ENCODE measurements around the gene SGCA.

- TF ChIP-seq EZH2 (IDR thresholded peaks at IDR 0.05; ENCODE audit: borderline replicate concordance, insufficient read depth, low read length, poor library complexity, severe bottlenecking) (no peak), SMC3 (conservative IDR thresholded peaks at IDR 0.05; ENCODE audit: poor library complexity) (no peak), CTCF (IDR thresholded peaks at IDR 0.05; ENCODE audit: poor library complexity, severe bottlenecking) (no peak)
These were observed 20.1 kb upstream of the SGCA start for GRCh38 chr17:50145532-50146229.
